Keratinocyte (primary cell): ENCODE measurements around the gene HSPB1.
A peak's percentile ranks its signal among the peaks of the same experiment; 100 is the strongest.

Experiments used
- CTCF ChIP-seq, 3 experiments: IDR thresholded peaks in 1 of 3; conservative IDR thresholded peaks in 1 of 3; optimal IDR thresholded peaks in 1 of 3; 2 replicates in 2 of 3; 3 replicates in 1 of 3; pipeline versions ENCODE3 to v1.5.1; 2011; ENCODE audit warnings: low read length in 3 of 3, mild to moderate bottlenecking in 3 of 3, moderate library complexity in 2 of 3, control low read depth in 1 of 3, inconsistent platforms in 1 of 3; ENCODE audit not compliant: insufficient read depth in 2 of 3; ENCODE audit errors: extremely low read depth in 1 of 3
- EZH2 ChIP-seq: IDR thresholded peaks from one replicate; pipeline ENCODE4 v1.6.1; 2012; ENCODE audit warnings: inconsistent platforms, mild to moderate bottlenecking, low read length, moderate library complexity

- TF ChIP-seq CTCF (optimal IDR thresholded peaks at IDR 0.05 in 1 of 3, IDR thresholded peaks at IDR 0.05 in 1 of 3, conservative IDR thresholded peaks at IDR 0.05 in 1 of 3; ENCODE audit: extremely low read depth in 1 of 3, insufficient read depth in 2 of 3, low read length in 3 of 3) (no peak), EZH2 (peak; percentile 91)
Measured at GRCh38 chr7:76281006-76281705, 21.3 kb upstream of the HSPB1 start.
